NCI-H226 (cell line): ENCODE measurements around the gene TNFRSF1A.

Experiments used
- DNase-seq: peaks from one replicate; pipeline ENCODE4 v3.0.0-alpha.2; 2015

TNFRSF1A gene

GRCh38 chr12:6322352-6322751 is 19.5 kb downstream of the TNFRSF1A start:
- peak; percentile 1 for DNase-seq

DNA sequence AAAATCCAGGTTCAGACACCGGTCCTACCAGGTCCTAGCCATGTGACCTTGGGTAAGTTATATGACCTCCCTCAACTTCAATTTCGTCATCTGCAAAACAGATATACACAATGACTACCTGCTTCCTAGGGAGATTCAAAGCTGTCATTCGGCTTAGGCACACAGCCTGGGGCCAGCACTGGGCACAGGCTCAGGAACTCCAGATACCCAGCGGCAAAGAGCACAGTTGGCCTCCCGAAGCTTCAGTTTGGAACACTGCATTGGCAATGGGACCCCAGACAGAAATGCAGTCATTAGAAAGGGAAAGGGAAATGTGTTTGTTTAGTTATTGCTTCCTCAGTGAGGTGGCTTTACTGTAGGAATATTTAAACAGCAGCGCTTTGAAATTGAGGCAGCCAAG is 20.0 kb downstream of the TNFRSF1A start:
- DNase-seq = no peak

- no peak for DNase-seq
These were observed 22.4 kb downstream of the TNFRSF1A start for GRCh38 chr12:6319446-6319845.

DNA sequence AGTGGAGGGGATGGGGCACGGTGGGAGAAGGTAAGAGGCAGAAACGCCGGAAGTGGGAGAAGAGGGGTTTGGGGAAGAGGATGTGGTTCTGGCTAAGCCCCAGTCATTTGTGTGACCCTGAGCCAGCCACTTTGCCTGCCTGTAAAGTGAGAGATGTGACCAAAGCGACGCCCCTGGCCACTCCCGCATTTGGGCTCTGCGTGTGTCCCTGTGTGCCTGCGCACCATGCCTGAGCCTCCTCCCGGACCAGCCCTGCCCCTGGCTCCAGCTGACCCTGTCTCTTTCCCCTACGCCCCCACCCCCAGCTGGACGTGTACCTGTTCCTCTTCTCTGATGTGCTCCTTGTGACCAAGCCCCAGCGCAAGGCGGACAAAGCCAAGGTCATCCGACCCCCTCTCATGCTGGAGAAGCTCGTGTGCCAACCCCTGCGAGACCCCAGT is 23.4 kb downstream of the TNFRSF1A start:
- no peak for DNase-seq

- no peak for DNase-seq
These were observed 24.0 kb downstream of the TNFRSF1A start for GRCh38 chr12:6317693-6318439.

DNA sequence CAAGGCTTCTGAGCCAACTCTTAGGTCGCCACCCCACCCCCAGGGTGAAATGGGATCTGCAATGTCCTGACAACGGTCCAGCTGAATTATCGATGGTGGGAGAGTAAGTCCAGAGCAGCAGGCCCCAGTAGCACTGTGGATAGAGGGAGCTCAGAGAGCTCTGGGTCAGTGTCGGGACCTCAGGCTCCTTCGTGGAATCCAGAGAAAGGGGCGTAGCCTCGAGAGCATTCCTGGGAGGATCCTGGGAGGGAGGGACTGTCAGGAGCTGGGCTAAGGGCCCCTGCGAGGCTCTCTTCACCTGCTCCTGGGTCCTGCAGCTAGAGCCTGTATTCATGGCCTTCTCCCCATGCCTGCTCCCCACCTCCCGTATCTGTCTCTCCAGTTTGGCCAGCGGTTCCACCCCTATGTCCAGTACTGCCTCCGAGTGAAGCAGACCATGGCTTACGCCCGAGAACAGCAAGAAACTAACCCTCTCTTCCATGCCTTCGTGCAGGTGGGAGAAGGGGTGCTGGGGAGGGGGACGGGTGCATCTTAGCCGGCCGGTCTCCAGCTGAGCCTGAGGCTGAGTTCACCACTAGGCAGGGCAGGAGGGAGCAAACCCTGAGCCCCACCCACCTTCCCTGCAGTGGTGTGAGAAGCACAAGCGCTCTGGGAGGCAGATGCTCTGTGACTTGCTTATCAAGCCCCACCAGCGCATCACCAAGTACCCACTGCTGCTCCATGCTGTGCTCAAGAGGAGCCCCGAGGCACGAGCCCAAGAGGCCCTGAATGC is 24.8 kb downstream of the TNFRSF1A start:
- DNase-seq = no peak

- no peak for DNase-seq
These were observed 25.9 kb downstream of the TNFRSF1A start for GRCh38 chr12:6315704-6316597.

- no peak for DNase-seq
These were observed 26.7 kb downstream of the TNFRSF1A start for GRCh38 chr12:6315184-6315583.

DNA sequence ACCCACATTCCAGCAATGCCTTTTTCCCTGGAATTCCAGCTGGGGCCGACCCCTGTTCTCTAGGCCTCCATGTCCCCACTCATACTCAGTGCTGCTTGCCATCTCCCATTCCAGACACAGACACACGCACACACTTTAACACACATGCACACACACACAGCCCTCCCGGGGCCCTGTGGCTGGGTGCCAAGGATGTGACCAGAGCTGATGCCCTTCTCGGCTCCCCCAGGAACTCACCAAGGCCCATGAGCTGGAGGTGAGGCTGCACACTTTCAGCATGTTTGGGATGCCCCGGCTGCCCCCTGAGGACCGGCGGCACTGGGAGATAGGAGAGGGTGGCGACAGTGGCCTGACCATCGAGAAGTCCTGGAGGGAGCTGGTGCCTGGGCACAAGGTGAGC is 27.1 kb downstream of the TNFRSF1A start:
- DNase-seq = no peak

- DNase-seq = no peak
These were observed 28.4 kb downstream of the TNFRSF1A start for GRCh38 chr12:6313326-6313940.

DNA sequence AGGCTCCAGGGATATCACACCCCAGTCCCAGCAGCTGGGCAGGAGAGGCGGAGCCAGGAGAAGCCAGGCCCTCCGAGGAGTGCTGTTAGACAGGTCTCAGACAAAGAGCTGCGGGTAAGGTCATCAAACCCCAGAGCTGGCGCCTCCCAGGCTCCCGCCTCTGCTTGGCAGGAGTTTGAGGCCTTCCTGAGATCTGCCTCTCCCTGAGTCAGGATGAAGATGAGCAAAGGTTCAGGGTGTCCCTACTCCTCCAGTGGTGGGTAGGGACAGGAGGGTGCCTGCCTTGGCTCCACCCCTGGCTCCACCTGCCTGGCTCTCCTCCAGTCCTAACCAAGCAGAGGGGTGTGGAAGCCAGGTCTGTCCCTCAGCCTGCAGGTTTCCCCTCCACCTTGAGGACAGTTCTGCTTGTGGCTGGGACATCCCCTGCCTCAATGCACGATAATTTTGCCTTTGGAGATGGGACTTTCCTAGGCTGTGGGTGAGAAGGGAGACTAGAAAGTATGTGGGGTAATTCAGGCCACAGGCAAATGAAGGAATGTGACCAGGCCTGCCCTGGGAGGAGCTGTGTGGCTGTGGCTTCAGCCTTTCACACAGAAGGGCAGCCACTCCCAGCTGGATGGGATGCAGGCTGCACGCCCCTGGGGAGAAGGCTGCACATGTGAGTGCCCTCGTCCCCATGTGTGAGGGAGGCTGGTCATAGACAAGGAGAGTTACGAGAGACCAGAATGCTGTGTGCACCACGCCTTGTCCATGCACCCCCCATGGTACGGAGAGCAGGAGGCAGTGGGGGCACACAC is 29.1 kb downstream of the TNFRSF1A start:
- no peak for DNase-seq

DNA sequence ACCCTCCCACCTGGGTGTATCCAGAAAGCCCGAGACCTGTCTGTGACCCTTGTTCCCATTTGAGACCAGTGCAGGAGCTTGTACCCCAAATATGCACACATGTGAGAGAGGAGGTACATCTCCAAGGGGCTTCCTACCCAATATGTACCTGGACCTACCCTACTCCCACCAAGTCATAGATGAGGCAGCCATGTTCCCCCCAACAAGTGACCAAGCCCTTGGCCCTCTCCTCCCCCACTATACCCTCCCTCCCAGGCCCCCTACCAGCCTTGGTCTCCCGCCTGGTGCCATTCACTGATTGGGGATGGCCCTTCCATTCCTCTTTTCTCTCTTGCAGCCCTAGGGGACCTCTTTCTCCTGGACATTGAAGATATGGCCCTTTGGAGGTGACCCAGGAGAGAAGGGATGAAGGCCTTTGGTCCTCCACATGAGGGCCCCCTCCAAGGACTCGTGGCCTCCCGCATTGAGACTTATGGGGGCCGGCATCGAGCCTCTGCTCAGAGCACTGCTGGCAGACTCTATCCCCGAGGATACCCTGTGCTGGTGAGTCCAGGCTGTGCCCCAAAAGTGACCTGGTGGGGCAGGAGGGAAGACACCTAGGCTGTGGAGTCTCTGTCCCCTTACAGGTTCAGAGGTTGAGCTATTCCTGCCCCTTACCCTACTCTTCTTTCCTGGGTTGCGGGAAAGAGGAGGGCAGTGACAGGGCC is 29.9 kb downstream of the TNFRSF1A start:
- no peak for DNase-seq

DNA sequence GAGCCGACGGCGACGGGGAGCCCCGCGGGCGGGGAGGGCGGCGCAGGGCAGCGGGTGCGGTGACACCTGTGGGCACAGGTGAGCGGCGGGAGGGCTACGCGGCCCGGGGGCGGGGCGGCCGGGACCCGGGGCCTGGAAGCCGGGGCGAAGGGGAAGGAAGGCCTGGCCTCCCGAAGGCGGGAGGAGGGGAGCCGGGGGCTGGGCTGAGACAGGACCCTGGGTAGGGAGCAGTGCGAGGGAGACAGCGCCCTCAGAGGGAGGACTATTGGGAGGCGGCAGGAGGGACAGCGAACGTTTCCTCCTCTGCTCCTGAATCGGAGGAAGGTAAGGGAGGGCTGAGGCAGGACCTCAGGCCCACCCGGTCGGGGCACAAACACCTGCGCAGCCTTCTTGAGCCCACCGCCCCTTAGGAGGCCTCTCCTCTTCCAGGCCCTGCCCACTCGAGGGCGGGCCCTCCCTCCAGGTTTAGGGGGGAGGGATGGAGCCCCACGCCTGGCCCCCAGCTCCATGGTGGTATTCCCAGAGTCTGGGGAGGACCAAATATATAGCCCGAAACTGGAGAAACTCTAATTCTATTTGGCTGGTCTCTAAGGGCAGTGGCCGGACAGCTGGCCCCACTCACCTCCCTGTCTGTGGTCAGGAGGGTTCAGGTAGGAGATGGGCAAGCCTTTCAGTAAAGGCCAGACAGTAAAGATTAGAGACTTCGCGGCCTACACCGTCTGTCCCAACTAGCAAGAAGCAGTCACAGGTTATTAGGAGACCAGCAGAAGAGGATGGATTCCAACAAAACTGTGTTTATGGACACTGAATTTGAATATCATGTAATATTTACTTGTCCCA is 30.9 kb downstream of the TNFRSF1A start:
- no peak for DNase-seq

DNA sequence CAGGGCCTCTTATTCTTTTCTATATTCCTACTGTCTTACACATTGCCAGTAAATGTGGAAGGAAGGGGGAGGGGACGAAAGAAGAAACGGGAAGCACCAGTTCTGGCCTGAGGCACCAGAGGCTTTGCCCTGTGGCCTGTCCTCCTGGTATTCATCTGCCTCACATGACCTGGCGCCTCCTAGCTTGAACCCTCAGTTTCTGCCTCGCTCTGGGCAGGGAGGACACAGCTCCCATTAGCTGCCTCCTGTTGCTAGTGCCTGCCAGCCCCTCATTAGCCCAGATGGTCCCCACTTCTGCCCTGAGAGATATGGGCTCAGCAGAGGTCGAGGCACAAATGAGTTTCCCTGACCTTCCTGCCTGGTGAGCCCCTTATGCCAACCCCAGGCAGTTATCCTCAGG is 34.3 kb downstream of the TNFRSF1A start:
- DNase-seq = no peak

DNA sequence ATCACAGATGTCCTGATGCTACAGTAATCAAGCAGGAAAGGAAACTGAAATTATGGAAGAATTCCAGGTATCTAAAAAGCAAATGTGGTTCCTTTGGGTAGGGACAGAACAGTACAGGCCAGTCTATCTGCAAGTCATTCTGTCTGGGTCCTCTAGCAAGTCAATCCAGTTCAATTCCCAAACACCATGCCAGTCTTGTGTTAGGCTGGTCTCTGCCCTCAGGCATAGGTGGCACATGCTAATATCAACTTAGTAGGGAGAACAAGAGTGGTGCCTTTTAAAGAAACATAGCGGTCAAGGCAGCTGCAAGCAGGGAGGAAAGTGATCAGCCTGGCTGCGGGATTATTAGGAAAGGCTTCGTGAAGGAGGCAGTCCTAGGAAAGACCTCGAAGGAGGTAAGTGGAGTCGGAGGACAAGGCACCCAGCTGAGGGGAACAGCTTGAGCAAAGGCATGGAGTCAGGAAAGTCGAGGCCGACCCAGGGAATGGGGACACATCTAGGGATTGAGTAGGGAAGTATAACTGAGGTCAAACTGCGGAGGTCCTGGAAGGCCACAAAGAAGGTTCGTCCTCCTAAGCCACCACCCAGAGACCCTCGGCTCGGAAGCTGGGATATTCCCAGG is 35.2 kb downstream of the TNFRSF1A start:
- no peak for DNase-seq

DNA sequence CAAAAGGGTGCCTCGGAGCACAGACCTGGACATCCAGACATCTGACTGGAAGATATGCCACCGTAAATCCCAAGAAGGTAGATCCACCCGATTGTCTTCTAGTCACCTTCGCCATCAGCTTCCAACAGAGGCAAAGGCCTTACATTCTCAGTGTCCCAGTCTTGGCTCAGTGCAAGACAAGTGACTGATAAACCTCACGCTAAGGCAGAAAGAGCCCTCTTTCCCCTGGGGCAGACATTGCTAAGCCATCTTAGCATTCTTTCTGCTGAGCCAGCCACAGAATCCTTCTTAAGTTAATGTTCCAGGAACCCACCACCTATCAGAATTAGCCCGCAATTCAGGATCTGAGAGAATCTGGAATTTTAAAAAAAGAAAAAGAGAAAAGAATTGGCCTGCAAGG is 35.7 kb downstream of the TNFRSF1A start:
- DNase-seq = no peak

- DNase-seq = no peak
These were observed 38.8 kb downstream of the TNFRSF1A start for GRCh38 chr12:6303071-6303470.

- DNase-seq = no peak
These were observed 39.3 kb downstream of the TNFRSF1A start for GRCh38 chr12:6302621-6303020.

- no peak for DNase-seq
These were observed 40.2 kb downstream of the TNFRSF1A start for GRCh38 chr12:6301721-6302120.

- DNase-seq = no peak
These were observed 44.7 kb downstream of the TNFRSF1A start for GRCh38 chr12:6297170-6297569.
